GM23338 (cell line): ENCODE measurements around the gene VAV3. TPM values are rescaled to one million over a fixed set of nuclear protein-coding genes. Genes with fewer than 3 reads are reported as not detected.

Source experiments
- ATAC-seq: fragments of 200-7000 bp; cut with Tn5 transposase; 3 replicates; pipeline ENCODE4 v1.9.1; 2020
- DNase-seq: peaks from one replicate; pipeline ENCODE4 v3.0.0-alpha.2; 2015; ENCODE audit warnings: low spot score
- H2AFZ ChIP-seq: fragments of 200-600 bp; sonication (generic); 2 replicates; pipeline ENCODE4 v1.8.0; 2016; ENCODE audit warnings: antibody characterized with exemption, mild to moderate bottlenecking, moderate library complexity
- H3F3A ChIP-seq: fragments of 200-600 bp; sonication (generic); replicated peaks from 2 replicates; pipeline ENCODE4 v1.8.0; 2017; ENCODE audit warnings: antibody characterized with exemption, mixed run types, low read depth
- H3K27ac ChIP-seq: fragments of 200-600 bp; sonication (generic); 2 replicates; pipeline ENCODE4 v1.6.1; 2016; ENCODE audit warnings: low read depth
- H3K27me3 ChIP-seq: fragments of 200-600 bp; sonication (generic); 2 replicates; pipeline ENCODE4 v1.8.0; 2016; ENCODE audit warnings: mild to moderate bottlenecking, mixed run types, moderate library complexity; ENCODE audit not compliant: insufficient read depth
- H3K36me3 ChIP-seq: fragments of 200-600 bp; sonication (generic); 2 replicates; pipeline ENCODE4 v1.8.0; 2016; ENCODE audit warnings: mild to moderate bottlenecking; ENCODE audit not compliant: insufficient read depth
- H3K4me1 ChIP-seq: fragments of 200-600 bp; sonication (generic); 2 replicates; pipeline ENCODE4 v1.8.0; 2016; ENCODE audit warnings: mild to moderate bottlenecking, moderate library complexity; ENCODE audit not compliant: insufficient read depth
- H3K4me2 ChIP-seq: fragments of 200-600 bp; sonication (generic); 2 replicates; pipeline ENCODE4 v1.7.1; 2017; ENCODE audit warnings: mixed run types
- H3K4me3 ChIP-seq: fragments of 200-600 bp; sonication (generic); 2 replicates; pipeline ENCODE4 v1.6.1; 2016; ENCODE audit warnings: mixed run types
- H3K79me2 ChIP-seq: fragments of 200-600 bp; sonication (generic); replicated peaks from 2 replicates; pipeline ENCODE4 v1.8.0; 2017; ENCODE audit warnings: mild to moderate bottlenecking; ENCODE audit not compliant: insufficient read depth
- H3K9me2 ChIP-seq: fragments of 200-600 bp; sonication (generic); 2 replicates; pipeline ENCODE4 v1.8.0; 2017; ENCODE audit not compliant: insufficient read depth
- H4K20me1 ChIP-seq: fragments of 200-600 bp; sonication (generic); replicated peaks from 2 replicates; pipeline ENCODE4 v1.8.0; 2017; ENCODE audit warnings: mild to moderate bottlenecking; ENCODE audit not compliant: insufficient read depth
- H3K27ac Mint-ChIP-seq: 2 replicates; pipeline ENCODE4 v1.8.0; 2020; ENCODE audit warnings: inconsistent platforms, mild to moderate bottlenecking, moderate library complexity, mixed read lengths
- H3K27me3 Mint-ChIP-seq: 3 replicates; pipeline ENCODE4 v1.8.0; 2022; ENCODE audit warnings: low read depth, mild to moderate bottlenecking, moderate library complexity, mixed read lengths, inconsistent platforms; ENCODE audit not compliant: insufficient read depth, poor library complexity
- H3K36me3 Mint-ChIP-seq: 3 replicates; pipeline ENCODE4 v1.8.0; 2021; ENCODE audit warnings: low read depth, mild to moderate bottlenecking, inconsistent platforms, moderate library complexity, mixed read lengths
- H3K4me1 Mint-ChIP-seq: 3 replicates; pipeline ENCODE4 v1.8.0; 2020; ENCODE audit warnings: mild to moderate bottlenecking, inconsistent platforms, mixed read lengths
- H3K4me3 Mint-ChIP-seq: 3 replicates; pipeline ENCODE4 v1.8.0; 2021; ENCODE audit warnings: moderate library complexity, mild to moderate bottlenecking, inconsistent platforms, mixed read lengths
- H3K9me3 Mint-ChIP-seq: 3 replicates; pipeline ENCODE4 v1.8.0; 2020; ENCODE audit warnings: moderate library complexity, mild to moderate bottlenecking, inconsistent platforms, mixed read lengths
- CREB1 ChIP-seq: fragments of 250-450 bp; sonication (Bioruptor Pico); IDR thresholded peaks from 2 replicates; pipeline ENCODE4 v1.5.0; 2020; ENCODE audit warnings: low read depth, mild to moderate bottlenecking, moderate library complexity
- EZH2 ChIP-seq: fragments of 200-600 bp; sonication (generic); IDR thresholded peaks from one replicate; pipeline ENCODE4 v1.8.0; 2017; ENCODE audit warnings: antibody characterized with exemption, mild to moderate bottlenecking, low read depth; ENCODE audit not compliant: unreplicated experiment
- EZH2phosphoT487 ChIP-seq: fragments of 200-600 bp; sonication (generic); IDR thresholded peaks from one replicate; pipeline ENCODE4 v1.8.1; 2018; ENCODE audit warnings: antibody characterized with exemption; ENCODE audit not compliant: unreplicated experiment
- JUNB ChIP-seq: IDR thresholded peaks from one replicate; pipeline ENCODE4 v1.6.1; 2016; ENCODE audit warnings: antibody characterized with exemption; ENCODE audit not compliant: unreplicated experiment
- NANOG ChIP-seq: IDR thresholded peaks from 2 replicates; pipeline ENCODE4 v1.6.1; 2016; ENCODE audit warnings: antibody characterized with exemption, borderline replicate concordance
- POLR2AphosphoS5 ChIP-seq: IDR thresholded peaks from 2 replicates; pipeline ENCODE4 v1.6.1; 2016; ENCODE audit warnings: antibody characterized with exemption, low read depth
- STAT1 ChIP-seq: IDR thresholded peaks from one replicate; pipeline ENCODE4 v1.6.1; 2016; ENCODE audit warnings: antibody characterized with exemption; ENCODE audit not compliant: unreplicated experiment
- ZNF114 ChIP-seq: fragments of 250-450 bp; sonication (Bioruptor Pico); IDR thresholded peaks from 2 replicates; pipeline ENCODE4 v1.5.0; 2020; ENCODE audit warnings: mild to moderate bottlenecking, moderate library complexity
- ZNF331 ChIP-seq: fragments of 250-450 bp; sonication (Bioruptor Pico); IDR thresholded peaks from 2 replicates; pipeline ENCODE4 v1.5.0; 2020; ENCODE audit warnings: low read depth, mild to moderate bottlenecking, moderate library complexity
- polyA plus RNA-seq: library from polyadenylated mRNA; unstranded; fragments of >200 nt; fragmentation: Nextera tagmentation; extraction: Ambion mirVana; gene quantifications from 2 replicates; pipeline ENCODE4 v1.2.1, GENCODE V29; 2016
- total RNA-seq: library from RNA; depleted of rRNA; stranded (reverse); fragments of >200 nt; shearing (Covaris generic); gene quantifications from 2 replicates; pipeline ENCODE4 v1.2.3, GENCODE V29; 2014
- TF ChIP-seq, protein P1 (sequence below), 2 experiments: fragments of 200-600 bp in 1 of 2; sonication (generic) in 1 of 2; conservative IDR thresholded peaks; 2 replicates each; pipeline versions ENCODE4 v1.5.1 to v1.6.1; 2016 to 2017; ENCODE audit warnings: antibody characterized with exemption in 2 of 2, low read depth in 2 of 2, mild to moderate bottlenecking in 2 of 2, moderate library complexity in 1 of 2
- TF ChIP-seq, protein P2 (sequence below): IDR thresholded peaks from 2 replicates; pipeline ENCODE4 v1.6.1; 2016; ENCODE audit warnings: antibody characterized with exemption
- TF ChIP-seq, protein P3 (sequence below): fragments of 250-450 bp; sonication (Bioruptor Pico); IDR thresholded peaks from 2 replicates; pipeline ENCODE4 v1.5.0; 2020; ENCODE audit warnings: mild to moderate bottlenecking, moderate library complexity
- TF ChIP-seq, protein P4 (sequence below): IDR thresholded peaks from one replicate; pipeline ENCODE4 v1.6.1; 2018; ENCODE audit warnings: antibody characterized with exemption; ENCODE audit not compliant: unreplicated experiment

The VAV3 gene
- total and polyA plus RNA-seq, 2 experiments from 2014 or later: 3.0 to 11.3 TPM

DNA sequence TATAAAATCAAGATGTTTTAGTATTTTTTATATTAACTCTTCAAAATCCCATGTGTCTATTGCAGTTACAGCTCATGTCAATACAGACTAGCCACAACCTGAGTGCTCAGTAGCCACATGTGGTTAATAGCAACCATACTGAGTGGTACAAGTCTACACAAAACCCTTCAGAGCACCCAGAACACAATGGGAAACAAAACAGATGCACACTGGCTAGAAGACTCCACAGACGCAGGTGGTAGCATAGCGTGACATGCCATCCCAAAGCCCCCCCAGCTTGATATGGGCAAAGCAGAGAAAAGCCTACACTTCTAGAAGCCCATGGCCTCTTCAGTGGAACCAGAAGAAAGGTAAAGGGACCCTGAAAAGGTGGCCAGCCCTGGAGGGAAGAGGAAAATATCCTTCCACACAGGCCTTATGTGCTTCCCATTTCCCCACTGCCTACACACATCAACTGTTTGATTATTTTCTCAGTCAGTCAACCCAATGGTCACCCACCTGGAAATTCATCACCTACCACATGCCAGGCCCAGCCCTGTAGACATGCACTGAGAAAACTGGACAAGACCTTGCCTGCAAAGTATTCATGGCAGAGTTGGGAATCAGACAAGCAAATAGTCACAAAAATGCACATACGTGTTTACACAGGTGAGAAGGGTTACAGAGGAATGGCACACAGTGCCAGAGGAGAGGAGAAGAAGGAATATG lies 175.0 kb downstream of the VAV3 start:
- H3K4me1 Mint-ChIP-seq: peaks cover 25% of the 10 kb centered on the region; the same call in 2 of the 3 replicates
- no peak overlapping the region for H3K27ac Mint-ChIP-seq

More for the DNA sequence above, 175.0 kb downstream of the VAV3 start:
- no peaks in the 10 kb centered on the region for H3K36me3 ChIP-seq
- H3K4me2 ChIP-seq: no peak overlapping the region
- peaks cover 4% of the 10 kb centered on the region for H3K27me3 Mint-ChIP-seq
- H3K4me1 ChIP-seq: 0 out of 2 replicates have a peak, but pooled peaks cover 4% of the 10 kb centered on the region
- TF ChIP-seq CREB1 (CRISPR knock-in tag) (no peak), EZH2 (no peak), STAT1 (no peak), JUNB (no peak), POLR2AphosphoS5 (no peak), ZNF331 (no peak), ZNF114 (CRISPR knock-in tag) (no peak), NANOG (no peak), EZH2phosphoT487 (no peak)
- TF ChIP-seq, protein P1, sequence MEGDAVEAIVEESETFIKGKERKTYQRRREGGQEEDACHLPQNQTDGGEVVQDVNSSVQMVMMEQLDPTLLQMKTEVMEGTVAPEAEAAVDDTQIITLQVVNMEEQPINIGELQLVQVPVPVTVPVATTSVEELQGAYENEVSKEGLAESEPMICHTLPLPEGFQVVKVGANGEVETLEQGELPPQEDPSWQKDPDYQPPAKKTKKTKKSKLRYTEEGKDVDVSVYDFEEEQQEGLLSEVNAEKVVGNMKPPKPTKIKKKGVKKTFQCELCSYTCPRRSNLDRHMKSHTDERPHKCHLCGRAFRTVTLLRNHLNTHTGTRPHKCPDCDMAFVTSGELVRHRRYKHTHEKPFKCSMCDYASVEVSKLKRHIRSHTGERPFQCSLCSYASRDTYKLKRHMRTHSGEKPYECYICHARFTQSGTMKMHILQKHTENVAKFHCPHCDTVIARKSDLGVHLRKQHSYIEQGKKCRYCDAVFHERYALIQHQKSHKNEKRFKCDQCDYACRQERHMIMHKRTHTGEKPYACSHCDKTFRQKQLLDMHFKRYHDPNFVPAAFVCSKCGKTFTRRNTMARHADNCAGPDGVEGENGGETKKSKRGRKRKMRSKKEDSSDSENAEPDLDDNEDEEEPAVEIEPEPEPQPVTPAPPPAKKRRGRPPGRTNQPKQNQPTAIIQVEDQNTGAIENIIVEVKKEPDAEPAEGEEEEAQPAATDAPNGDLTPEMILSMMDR (conservative IDR thresholded peaks at IDR 0.05; ENCODE audit: low read depth in 2 of 2): no peak
- TF ChIP-seq, protein P2, sequence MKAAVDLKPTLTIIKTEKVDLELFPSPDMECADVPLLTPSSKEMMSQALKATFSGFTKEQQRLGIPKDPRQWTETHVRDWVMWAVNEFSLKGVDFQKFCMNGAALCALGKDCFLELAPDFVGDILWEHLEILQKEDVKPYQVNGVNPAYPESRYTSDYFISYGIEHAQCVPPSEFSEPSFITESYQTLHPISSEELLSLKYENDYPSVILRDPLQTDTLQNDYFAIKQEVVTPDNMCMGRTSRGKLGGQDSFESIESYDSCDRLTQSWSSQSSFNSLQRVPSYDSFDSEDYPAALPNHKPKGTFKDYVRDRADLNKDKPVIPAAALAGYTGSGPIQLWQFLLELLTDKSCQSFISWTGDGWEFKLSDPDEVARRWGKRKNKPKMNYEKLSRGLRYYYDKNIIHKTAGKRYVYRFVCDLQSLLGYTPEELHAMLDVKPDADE: no peak
- TF ChIP-seq, protein P3, sequence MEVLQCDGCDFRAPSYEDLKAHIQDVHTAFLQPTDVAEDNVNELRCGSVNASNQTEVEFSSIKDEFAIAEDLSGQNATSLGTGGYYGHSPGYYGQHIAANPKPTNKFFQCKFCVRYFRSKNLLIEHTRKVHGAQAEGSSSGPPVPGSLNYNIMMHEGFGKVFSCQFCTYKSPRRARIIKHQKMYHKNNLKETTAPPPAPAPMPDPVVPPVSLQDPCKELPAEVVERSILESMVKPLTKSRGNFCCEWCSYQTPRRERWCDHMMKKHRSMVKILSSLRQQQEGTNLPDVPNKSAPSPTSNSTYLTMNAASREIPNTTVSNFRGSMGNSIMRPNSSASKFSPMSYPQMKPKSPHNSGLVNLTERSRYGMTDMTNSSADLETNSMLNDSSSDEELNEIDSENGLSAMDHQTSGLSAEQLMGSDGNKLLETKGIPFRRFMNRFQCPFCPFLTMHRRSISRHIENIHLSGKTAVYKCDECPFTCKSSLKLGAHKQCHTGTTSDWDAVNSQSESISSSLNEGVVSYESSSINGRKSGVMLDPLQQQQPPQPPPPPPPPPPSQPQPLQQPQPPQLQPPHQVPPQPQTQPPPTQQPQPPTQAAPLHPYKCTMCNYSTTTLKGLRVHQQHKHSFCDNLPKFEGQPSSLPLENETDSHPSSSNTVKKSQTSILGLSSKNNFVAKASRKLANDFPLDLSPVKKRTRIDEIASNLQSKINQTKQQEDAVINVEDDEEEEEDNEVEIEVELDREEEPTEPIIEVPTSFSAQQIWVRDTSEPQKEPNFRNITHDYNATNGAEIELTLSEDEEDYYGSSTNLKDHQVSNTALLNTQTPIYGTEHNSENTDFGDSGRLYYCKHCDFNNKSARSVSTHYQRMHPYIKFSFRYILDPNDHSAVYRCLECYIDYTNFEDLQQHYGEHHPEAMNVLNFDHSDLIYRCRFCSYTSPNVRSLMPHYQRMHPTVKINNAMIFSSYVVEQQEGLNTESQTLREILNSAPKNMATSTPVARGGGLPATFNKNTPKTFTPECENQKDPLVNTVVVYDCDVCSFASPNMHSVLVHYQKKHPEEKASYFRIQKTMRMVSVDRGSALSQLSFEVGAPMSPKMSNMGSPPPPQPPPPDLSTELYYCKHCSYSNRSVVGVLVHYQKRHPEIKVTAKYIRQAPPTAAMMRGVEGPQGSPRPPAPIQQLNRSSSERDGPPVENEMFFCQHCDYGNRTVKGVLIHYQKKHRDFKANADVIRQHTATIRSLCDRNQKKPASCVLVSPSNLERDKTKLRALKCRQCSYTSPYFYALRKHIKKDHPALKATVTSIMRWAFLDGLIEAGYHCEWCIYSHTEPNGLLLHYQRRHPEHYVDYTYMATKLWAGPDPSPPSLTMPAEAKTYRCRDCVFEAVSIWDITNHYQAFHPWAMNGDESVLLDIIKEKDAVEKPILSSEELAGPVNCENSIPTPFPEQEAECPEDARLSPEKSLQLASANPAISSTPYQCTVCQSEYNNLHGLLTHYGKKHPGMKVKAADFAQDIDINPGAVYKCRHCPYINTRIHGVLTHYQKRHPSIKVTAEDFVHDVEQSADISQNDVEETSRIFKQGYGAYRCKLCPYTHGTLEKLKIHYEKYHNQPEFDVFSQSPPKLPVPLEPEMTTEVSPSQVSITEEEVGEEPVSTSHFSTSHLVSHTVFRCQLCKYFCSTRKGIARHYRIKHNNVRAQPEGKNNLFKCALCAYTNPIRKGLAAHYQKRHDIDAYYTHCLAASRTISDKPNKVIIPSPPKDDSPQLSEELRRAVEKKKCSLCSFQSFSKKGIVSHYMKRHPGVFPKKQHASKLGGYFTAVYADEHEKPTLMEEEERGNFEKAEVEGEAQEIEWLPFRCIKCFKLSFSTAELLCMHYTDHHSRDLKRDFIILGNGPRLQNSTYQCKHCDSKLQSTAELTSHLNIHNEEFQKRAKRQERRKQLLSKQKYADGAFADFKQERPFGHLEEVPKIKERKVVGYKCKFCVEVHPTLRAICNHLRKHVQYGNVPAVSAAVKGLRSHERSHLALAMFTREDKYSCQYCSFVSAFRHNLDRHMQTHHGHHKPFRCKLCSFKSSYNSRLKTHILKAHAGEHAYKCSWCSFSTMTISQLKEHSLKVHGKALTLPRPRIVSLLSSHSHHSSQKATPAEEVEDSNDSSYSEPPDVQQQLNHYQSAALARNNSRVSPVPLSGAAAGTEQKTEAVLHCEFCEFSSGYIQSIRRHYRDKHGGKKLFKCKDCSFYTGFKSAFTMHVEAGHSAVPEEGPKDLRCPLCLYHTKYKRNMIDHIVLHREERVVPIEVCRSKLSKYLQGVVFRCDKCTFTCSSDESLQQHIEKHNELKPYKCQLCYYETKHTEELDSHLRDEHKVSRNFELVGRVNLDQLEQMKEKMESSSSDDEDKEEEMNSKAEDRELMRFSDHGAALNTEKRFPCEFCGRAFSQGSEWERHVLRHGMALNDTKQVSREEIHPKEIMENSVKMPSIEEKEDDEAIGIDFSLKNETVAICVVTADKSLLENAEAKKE: no peak
- TF ChIP-seq, protein P4, sequence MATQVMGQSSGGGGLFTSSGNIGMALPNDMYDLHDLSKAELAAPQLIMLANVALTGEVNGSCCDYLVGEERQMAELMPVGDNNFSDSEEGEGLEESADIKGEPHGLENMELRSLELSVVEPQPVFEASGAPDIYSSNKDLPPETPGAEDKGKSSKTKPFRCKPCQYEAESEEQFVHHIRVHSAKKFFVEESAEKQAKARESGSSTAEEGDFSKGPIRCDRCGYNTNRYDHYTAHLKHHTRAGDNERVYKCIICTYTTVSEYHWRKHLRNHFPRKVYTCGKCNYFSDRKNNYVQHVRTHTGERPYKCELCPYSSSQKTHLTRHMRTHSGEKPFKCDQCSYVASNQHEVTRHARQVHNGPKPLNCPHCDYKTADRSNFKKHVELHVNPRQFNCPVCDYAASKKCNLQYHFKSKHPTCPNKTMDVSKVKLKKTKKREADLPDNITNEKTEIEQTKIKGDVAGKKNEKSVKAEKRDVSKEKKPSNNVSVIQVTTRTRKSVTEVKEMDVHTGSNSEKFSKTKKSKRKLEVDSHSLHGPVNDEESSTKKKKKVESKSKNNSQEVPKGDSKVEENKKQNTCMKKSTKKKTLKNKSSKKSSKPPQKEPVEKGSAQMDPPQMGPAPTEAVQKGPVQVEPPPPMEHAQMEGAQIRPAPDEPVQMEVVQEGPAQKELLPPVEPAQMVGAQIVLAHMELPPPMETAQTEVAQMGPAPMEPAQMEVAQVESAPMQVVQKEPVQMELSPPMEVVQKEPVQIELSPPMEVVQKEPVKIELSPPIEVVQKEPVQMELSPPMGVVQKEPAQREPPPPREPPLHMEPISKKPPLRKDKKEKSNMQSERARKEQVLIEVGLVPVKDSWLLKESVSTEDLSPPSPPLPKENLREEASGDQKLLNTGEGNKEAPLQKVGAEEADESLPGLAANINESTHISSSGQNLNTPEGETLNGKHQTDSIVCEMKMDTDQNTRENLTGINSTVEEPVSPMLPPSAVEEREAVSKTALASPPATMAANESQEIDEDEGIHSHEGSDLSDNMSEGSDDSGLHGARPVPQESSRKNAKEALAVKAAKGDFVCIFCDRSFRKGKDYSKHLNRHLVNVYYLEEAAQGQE: no peak
- no peak overlapping the region for H2AFZ ChIP-seq
- ATAC-seq (no peak), DNase-seq (no peak)
- no peaks in the 10 kb centered on the region for H3K27me3 ChIP-seq
- H3K9me3 Mint-ChIP-seq: no peaks in the 10 kb centered on the region
- no peaks in the 10 kb centered on the region for H3K9me2 ChIP-seq
- no peaks in the 10 kb centered on the region for H3K36me3 Mint-ChIP-seq
- no peak overlapping the region for H3K27ac ChIP-seq
- H3K4me3 ChIP-seq: no peak overlapping the region
- H3F3A ChIP-seq: no peaks in the 10 kb centered on the region
- no peak overlapping the region for H3K4me3 Mint-ChIP-seq
- H3K79me2 ChIP-seq: no peaks in the 10 kb centered on the region
- H4K20me1 ChIP-seq: no peaks in the 10 kb centered on the region
